IMR-90 (cell line): ENCODE results near the gene GCH1. TPM values are rescaled to one million over a fixed set of nuclear protein-coding genes. Genes with fewer than 3 reads are reported as not detected.

Experiments used
- ATAC-seq: fragments of 200-7000 bp; cut with Tn5 transposase; 2 replicates; pipeline ENCODE4 v1.9.1; 2020; ENCODE audit warnings: low read depth, mild to moderate bottlenecking, moderate library complexity
- BruUV-seq: library from RNA; stranded (reverse); fragments of 400-500 nt; replicated peaks from 2 replicates; lab custom pipeline; 2021; lab: Mats Ljungman, UMichigan
- CTCF ChIA-PET: fragments of 300-600 bp; formaldehyde crosslinking; extraction: SDS; loops from one replicate; lab custom pipeline; 2021; ENCODE audit warnings: antibody characterized with exemption; lab: Yijun Ruan, JAX
- POLR2A ChIA-PET: fragments of 300-600 bp; sonication (Branson Sonifier 250); formaldehyde crosslinking; loops from one replicate; lab custom pipeline; 2022; ENCODE audit warnings: antibody characterized with exemption; ENCODE audit not compliant: unreplicated experiment; lab: Charles Lee
- DNase-seq: peaks from one replicate; pipeline ENCODE4 v3.0.0; 2013
- H2AFZ ChIP-seq: replicated peaks from 2 replicates; pipeline ENCODE3; 2013; ENCODE audit warnings: low read length, mild to moderate bottlenecking; ENCODE audit not compliant: poor library complexity
- H2AK5ac ChIP-seq: 2 replicates; pipeline ENCODE4 v1.6.1; 2013; ENCODE audit warnings: low read depth, low read length, inconsistent platforms
- H2AK9ac ChIP-seq: replicated peaks from 2 replicates; pipeline ENCODE3; 2013; ENCODE audit warnings: mild to moderate bottlenecking, low read depth, low read length, moderate library complexity; ENCODE audit not compliant: poor library complexity
- H2BK120ac ChIP-seq: 2 replicates; pipeline ENCODE4 v1.6.1; 2013; ENCODE audit warnings: low read depth, low read length, inconsistent platforms
- H2BK15ac ChIP-seq: 3 replicates; pipeline ENCODE4 v1.6.1; 2013; ENCODE audit warnings: low read depth, low read length, inconsistent platforms
- H2BK20ac ChIP-seq: 2 replicates; pipeline ENCODE4 v1.6.1; 2013; ENCODE audit warnings: low read depth, mild to moderate bottlenecking, inconsistent platforms, low read length, moderate library complexity
- H2BK5ac ChIP-seq: 2 replicates; pipeline ENCODE4 v1.6.1; 2013; ENCODE audit warnings: mild to moderate bottlenecking, low read depth, low read length, inconsistent platforms; ENCODE audit not compliant: poor library complexity, severe bottlenecking
- H3K14ac ChIP-seq: replicated peaks from 2 replicates; pipeline ENCODE4 v1.6.1; 2013; ENCODE audit warnings: low read depth, low read length, inconsistent platforms
- H3K18ac ChIP-seq: 2 replicates; pipeline ENCODE4 v1.6.1; 2013; ENCODE audit warnings: low read depth, low read length, control low read depth
- H3K23ac ChIP-seq: 2 replicates; pipeline ENCODE4 v1.6.1; 2013; ENCODE audit warnings: low read depth, low read length, inconsistent platforms
- H3K27ac ChIP-seq: 2 replicates; pipeline ENCODE4 v1.5.1; 2013; ENCODE audit warnings: mild to moderate bottlenecking, control low read depth, low read length; ENCODE audit not compliant: insufficient read depth
- H3K27me3 ChIP-seq: 2 replicates; pipeline ENCODE4 v1.6.1; 2013; ENCODE audit warnings: low read length; ENCODE audit not compliant: control insufficient read depth, insufficient read depth
- H3K36me3 ChIP-seq: 2 replicates; pipeline ENCODE4 v1.6.1; 2013; ENCODE audit warnings: low read length, mixed read lengths; ENCODE audit not compliant: control insufficient read depth, insufficient read depth
- H3K4ac ChIP-seq: 2 replicates; pipeline ENCODE4 v1.6.1; 2013; ENCODE audit warnings: low read depth, low read length, inconsistent platforms
- H3K4me1 ChIP-seq: 2 replicates; pipeline ENCODE4 v1.6.1; 2013; ENCODE audit warnings: low read length, mixed read lengths; ENCODE audit not compliant: control insufficient read depth, insufficient read depth
- H3K4me2 ChIP-seq: 2 replicates; pipeline ENCODE4 v1.6.1; 2013; ENCODE audit warnings: low read depth, mild to moderate bottlenecking, control low read depth, low read length, moderate library complexity
- H3K4me3 ChIP-seq: 2 replicates; pipeline ENCODE4 v1.5.1; 2013; ENCODE audit warnings: low read depth, mild to moderate bottlenecking, control low read depth, low read length, moderate library complexity; ENCODE audit not compliant: insufficient read depth
- H3K56ac ChIP-seq: 2 replicates; pipeline ENCODE4 v1.6.1; 2013; ENCODE audit warnings: low read length, inconsistent platforms; ENCODE audit not compliant: insufficient read depth; ENCODE audit errors: extremely low read depth
- H3K79me1 ChIP-seq, 2 experiments: 2 replicates each; pipeline ENCODE4 v1.6.1; 2013; ENCODE audit warnings: low read length in 2 of 2, inconsistent platforms in 1 of 2, low read depth in 1 of 2
- H3K9ac ChIP-seq: 2 replicates; pipeline ENCODE4 v1.6.1; 2013; ENCODE audit warnings: low read depth, low read length, control low read depth
- H3K9me1 ChIP-seq: 2 replicates; pipeline ENCODE4 v1.6.1; 2013; ENCODE audit warnings: low read length, inconsistent platforms; ENCODE audit not compliant: insufficient read depth
- H3K9me3 ChIP-seq: 2 replicates; pipeline ENCODE4 v1.6.1; 2013; ENCODE audit warnings: low read length; ENCODE audit not compliant: control insufficient read depth, insufficient read depth
- H4K20me1 ChIP-seq: 2 replicates; pipeline ENCODE4 v1.6.1; 2013; ENCODE audit warnings: low read length, inconsistent platforms; ENCODE audit not compliant: insufficient read depth
- H4K5ac ChIP-seq: 2 replicates; pipeline ENCODE4 v1.6.1; 2013; ENCODE audit warnings: mild to moderate bottlenecking, low read depth, low read length, control low read depth
- H4K8ac ChIP-seq, 2 experiments: 2 replicates each; pipeline ENCODE4 v1.6.1; 2013; ENCODE audit warnings: low read depth in 2 of 2, low read length in 2 of 2, control low read depth in 1 of 2, inconsistent platforms in 1 of 2
- H4K91ac ChIP-seq: 2 replicates; pipeline ENCODE4 v1.6.1; 2013; ENCODE audit warnings: low read depth, low read length, inconsistent platforms; ENCODE audit not compliant: insufficient read depth
- BHLHE40 ChIP-seq: fragments of 150-350 bp; IDR thresholded peaks from 2 replicates; pipeline ENCODE4 v1.6.1; 2016; ENCODE audit warnings: mild to moderate bottlenecking, low read depth, low read length
- CHD1 ChIP-seq: IDR thresholded peaks from 2 replicates; pipeline ENCODE4 v1.6.1; 2012; ENCODE audit warnings: low read depth, low read length, improper control_type of control experiment
- ELK1 ChIP-seq: fragments of 150-350 bp; IDR thresholded peaks from 2 replicates; pipeline ENCODE4 v1.6.1; 2016; ENCODE audit warnings: low read depth, mild to moderate bottlenecking, low read length, moderate library complexity, borderline replicate concordance
- FOS ChIP-seq: fragments of 150-350 bp; IDR thresholded peaks from 2 replicates; pipeline ENCODE4 v1.6.1; 2016; ENCODE audit warnings: low read depth, low read length
- MAFK ChIP-seq: IDR thresholded peaks from 2 replicates; pipeline ENCODE4 v1.6.1; 2012; ENCODE audit warnings: low read depth, low read length, improper control_type of control experiment
- MAZ ChIP-seq: IDR thresholded peaks from 2 replicates; pipeline ENCODE4 v1.6.1; 2012; ENCODE audit warnings: low read depth, mild to moderate bottlenecking, low read length, improper control_type of control experiment, moderate library complexity, borderline replicate concordance
- MXI1 ChIP-seq: IDR thresholded peaks from 2 replicates; pipeline ENCODE4 v1.6.1; 2012; ENCODE audit warnings: low read depth, mild to moderate bottlenecking, low read length, moderate library complexity, borderline replicate concordance
- RCOR1 ChIP-seq: IDR thresholded peaks from 2 replicates; pipeline ENCODE4 v1.6.1; 2012; ENCODE audit warnings: mild to moderate bottlenecking, low read length, improper control_type of control experiment; ENCODE audit not compliant: insufficient replicate concordance
- RFX5 ChIP-seq: IDR thresholded peaks from 2 replicates; pipeline ENCODE4 v1.8.0; 2012; ENCODE audit warnings: low read depth, mild to moderate bottlenecking, low read length, moderate library complexity
- WGBS, 2 experiments: methylation state at CpG; one replicate each; pipeline versions ENCODE4 v1.1.5 to v1.1.7; 2013; ENCODE audit warnings: missing lambda C conversion rate in 2 of 2; ENCODE audit not compliant: insufficient read length in 1 of 2; ENCODE audit errors: extremely low coverage in 2 of 2; 5-methylcytosine and 5-hydroxymethylcytosine counted together
- dilution Hi-C: fragments of 300-500 bp; cut with HindIII; formaldehyde crosslinking; loops from one replicate; pipeline ENCODE4 v1.14.3; 2018; ENCODE audit warnings: low sequenced_read_pairs; ENCODE audit not compliant: unreplicated experiment
- in situ Hi-C: fragments of 300-500 bp; cut with MboI; formaldehyde crosslinking; loops from 3 replicates; pipeline ENCODE4 v1.14.3; 2019; ENCODE audit warnings: low sequenced_read_pairs, inconsistent platforms, mixed read lengths
- intact Hi-C: fragments of 100-400 bp; cut with micrococcal nuclease; formaldehyde crosslinking; loops from 2 replicates; pipeline ENCODE4 v1.10.0; 2022
- polyA plus RNA-seq, 3 experiments: library from polyadenylated mRNA; depleted of rRNA; stranded (reverse); fragments of >200 nt; gene quantifications; 2 replicates each; pipeline ENCODE4 v1.2.3, GENCODE V29; 2012; ENCODE audit warnings: low replicate concordance in 1 of 3
- total RNA-seq: library from RNA; depleted of rRNA; stranded (reverse); fragments of >200 nt; gene quantifications from 2 replicates; pipeline ENCODE4 v1.2.3, GENCODE V29; 2012
- TF ChIP-seq, protein P1 (sequence below): conservative IDR thresholded peaks from 2 replicates; pipeline ENCODE4 v1.5.1; 2012; ENCODE audit warnings: mild to moderate bottlenecking, low read depth, low read length, improper control_type of control experiment
- TF ChIP-seq, protein P2 (sequence below): fragments of 150-350 bp; IDR thresholded peaks from 2 replicates; pipeline ENCODE4 v1.6.1; 2017; ENCODE audit warnings: mild to moderate bottlenecking, antibody characterized with exemption, low read length, low read depth

GCH1 gene
- total and polyA plus RNA-seq, 2 of the 4 experiments (the other 2 are of a cell fraction), result 0.54 to 0.74 TPM

- peaks cover 2% of the 10 kb centered on the region; the same call in 1 of the 2 replicates for H3K4me1 ChIP-seq
- H3K4me3 ChIP-seq, result no peak overlapping the region
- TF ChIP-seq CHD1 (no peak), MAFK (no peak), RFX5 (no peak), ELK1 (no peak), BHLHE40 (no peak), FOS (no peak), MAZ (no peak), RCOR1 (no peak), MXI1 (no peak)
- TF ChIP-seq, protein P1, sequence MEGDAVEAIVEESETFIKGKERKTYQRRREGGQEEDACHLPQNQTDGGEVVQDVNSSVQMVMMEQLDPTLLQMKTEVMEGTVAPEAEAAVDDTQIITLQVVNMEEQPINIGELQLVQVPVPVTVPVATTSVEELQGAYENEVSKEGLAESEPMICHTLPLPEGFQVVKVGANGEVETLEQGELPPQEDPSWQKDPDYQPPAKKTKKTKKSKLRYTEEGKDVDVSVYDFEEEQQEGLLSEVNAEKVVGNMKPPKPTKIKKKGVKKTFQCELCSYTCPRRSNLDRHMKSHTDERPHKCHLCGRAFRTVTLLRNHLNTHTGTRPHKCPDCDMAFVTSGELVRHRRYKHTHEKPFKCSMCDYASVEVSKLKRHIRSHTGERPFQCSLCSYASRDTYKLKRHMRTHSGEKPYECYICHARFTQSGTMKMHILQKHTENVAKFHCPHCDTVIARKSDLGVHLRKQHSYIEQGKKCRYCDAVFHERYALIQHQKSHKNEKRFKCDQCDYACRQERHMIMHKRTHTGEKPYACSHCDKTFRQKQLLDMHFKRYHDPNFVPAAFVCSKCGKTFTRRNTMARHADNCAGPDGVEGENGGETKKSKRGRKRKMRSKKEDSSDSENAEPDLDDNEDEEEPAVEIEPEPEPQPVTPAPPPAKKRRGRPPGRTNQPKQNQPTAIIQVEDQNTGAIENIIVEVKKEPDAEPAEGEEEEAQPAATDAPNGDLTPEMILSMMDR, result no peak
- TF ChIP-seq, protein P2, sequence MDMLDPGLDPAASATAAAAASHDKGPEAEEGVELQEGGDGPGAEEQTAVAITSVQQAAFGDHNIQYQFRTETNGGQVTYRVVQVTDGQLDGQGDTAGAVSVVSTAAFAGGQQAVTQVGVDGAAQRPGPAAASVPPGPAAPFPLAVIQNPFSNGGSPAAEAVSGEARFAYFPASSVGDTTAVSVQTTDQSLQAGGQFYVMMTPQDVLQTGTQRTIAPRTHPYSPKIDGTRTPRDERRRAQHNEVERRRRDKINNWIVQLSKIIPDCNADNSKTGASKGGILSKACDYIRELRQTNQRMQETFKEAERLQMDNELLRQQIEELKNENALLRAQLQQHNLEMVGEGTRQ, result no peak
- H2BK15ac ChIP-seq, result no peak overlapping the region
- no peaks in the 10 kb centered on the region for H3K9me1 ChIP-seq
- H3K9ac ChIP-seq, result no peak overlapping the region
- in situ Hi-C loops (no loop called here), dilution Hi-C loops (no loop called here), intact Hi-C loops (no loop called here)
- no peaks in the 10 kb centered on the region for H4K20me1 ChIP-seq
- H4K8ac ChIP-seq, result no peak overlapping the region
- ChIA-PET POLR2A (no interaction called here), CTCF (no interaction called here)
- no peak overlapping the region for H4K91ac ChIP-seq
- no peak for ATAC-seq
- no peak overlapping the region for H2AK9ac ChIP-seq
- H3K4ac ChIP-seq, result no peak overlapping the region
- H3K27ac ChIP-seq, result no peak overlapping the region
- no peak for DNase-seq
- 60% methylated on average over 1 of the region's 7 CpGs; no CpG with 5 or more reads in 1 of the 2 experiments for WGBS, 2 experiments
- no peak overlapping the region for H3K4me2 ChIP-seq
- H3K79me1 ChIP-seq, result no peaks in the 10 kb centered on the region
- H3K14ac ChIP-seq, result no peak overlapping the region
- H2BK120ac ChIP-seq, result no peak overlapping the region
- H4K5ac ChIP-seq, result no peak overlapping the region
- H3K9me3 ChIP-seq, result no peaks in the 10 kb centered on the region
- no peak overlapping the region for H3K18ac ChIP-seq
- H3K27me3 ChIP-seq, result peaks cover 8% of the 10 kb centered on the region
- H3K56ac ChIP-seq, result no peak overlapping the region
- no peak overlapping the region for H2AFZ ChIP-seq
- no peak overlapping the region for H2BK5ac ChIP-seq
- no peaks in the 10 kb centered on the region for H3K36me3 ChIP-seq
- no peak overlapping the region for H2BK20ac ChIP-seq
- no peak overlapping the region for H2AK5ac ChIP-seq
- BruUV-seq, result no TSS peak
- no peak overlapping the region for H3K23ac ChIP-seq
These were observed 57.0 kb downstream of the GCH1 start for GRCh38 chr14:54845641-54846040.
